GM19324 (cell line): ENCODE results near the gene SF3A1.
A peak's percentile ranks its signal among the peaks of the same experiment; 100 is the strongest.

Experiments used
- ATAC-seq: cut with Tn5 transposase; IDR thresholded peaks from one replicate; pipeline ENCODE4 v1.9.1; 2021; ENCODE audit warnings: mild to moderate bottlenecking, moderate library complexity; ENCODE audit not compliant: unreplicated experiment, low FRiP score

SF3A1 gene

DNA sequence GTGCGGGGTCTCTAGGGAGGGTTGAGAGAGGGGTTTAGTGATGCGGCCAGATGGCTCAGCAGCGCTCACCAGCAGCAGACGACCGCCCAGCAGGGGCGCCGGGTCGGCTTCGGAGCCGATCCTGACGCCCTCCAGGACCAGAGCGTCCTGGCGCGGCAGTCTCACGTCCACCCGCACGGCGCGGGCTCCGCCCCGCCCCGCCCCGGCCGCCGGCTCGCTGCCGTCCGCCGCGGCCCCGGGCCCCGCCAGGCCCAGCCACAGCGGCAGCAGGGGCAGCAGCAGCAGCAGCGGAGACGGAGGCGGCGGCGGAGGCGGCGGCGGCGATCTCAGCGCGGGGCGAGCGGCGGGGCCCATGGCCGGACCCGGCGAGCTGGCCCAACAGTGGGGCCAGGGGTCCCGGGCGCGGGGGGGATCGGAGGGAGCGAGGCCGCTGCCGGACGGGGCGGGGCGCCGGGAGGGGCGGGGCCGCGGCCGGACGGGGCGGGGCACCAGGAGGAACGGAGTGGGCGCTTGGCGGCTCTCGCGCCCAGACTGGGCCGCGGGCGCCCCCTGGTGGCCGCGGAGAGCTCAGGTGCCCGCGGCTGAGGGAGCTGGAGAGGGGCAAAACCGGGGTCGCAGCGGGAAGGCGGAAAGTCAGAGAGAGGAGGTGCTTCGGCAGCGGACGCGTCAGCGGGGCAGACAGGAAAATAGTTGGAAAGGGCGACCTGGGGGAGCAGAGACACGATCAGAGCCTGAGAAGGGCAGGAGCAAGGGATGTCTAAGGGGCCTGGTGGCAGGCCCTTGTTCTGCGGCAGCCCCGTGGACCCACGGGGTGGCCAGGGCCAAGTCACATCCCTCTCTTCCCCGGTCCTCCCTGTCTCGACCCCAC, 30.5 kb upstream of the SF3A1 start, which contains the start of gene RNF215:
Gene RNF215, minus strand, starts transcription at position 452 of the 868 bp plus-strand sequence. Its CDS starts 98 bp downstream, at position 354.
- peak; percentile 80 for ATAC-seq

DNA sequence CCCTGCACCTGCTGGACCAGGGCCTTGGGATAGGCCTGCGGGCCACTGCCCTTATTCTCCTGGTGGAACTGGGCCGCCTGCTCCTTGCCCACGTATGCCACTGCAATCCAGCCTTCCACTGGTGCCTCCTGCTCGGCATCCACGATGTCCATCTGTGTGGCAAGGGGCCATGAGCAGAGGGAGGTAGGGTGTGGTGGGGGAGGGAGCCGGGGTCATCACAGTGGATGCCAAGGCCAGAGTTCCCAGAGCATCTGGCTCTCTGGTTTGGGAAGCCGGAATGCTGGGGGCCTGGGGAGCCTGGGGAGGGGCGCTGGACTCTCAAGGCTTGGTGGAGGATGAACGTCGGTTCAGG, 29.9 kb upstream of the SF3A1 start:
- ATAC-seq: no peak

DNA sequence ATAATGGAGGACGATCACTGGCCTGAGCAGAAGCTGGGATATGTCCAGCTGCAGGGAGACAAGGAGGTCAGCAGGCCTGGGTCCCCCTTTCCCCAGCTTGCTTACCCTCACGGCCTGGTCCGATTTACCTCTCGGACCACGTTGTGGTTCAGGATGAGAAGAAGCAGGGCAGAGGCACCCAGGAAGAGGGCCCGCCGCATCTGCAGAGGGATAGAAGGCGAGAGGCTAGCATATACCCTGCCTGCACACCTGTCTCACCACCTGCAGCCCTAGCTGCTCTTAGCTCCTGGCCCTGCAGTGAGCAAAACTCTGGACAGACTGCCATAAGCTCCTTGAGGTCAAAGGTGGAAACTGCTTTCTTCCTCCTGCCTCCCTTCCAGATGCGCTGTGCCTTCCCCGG, 29.2 kb upstream of the SF3A1 start:
- no peak for ATAC-seq

DNA sequence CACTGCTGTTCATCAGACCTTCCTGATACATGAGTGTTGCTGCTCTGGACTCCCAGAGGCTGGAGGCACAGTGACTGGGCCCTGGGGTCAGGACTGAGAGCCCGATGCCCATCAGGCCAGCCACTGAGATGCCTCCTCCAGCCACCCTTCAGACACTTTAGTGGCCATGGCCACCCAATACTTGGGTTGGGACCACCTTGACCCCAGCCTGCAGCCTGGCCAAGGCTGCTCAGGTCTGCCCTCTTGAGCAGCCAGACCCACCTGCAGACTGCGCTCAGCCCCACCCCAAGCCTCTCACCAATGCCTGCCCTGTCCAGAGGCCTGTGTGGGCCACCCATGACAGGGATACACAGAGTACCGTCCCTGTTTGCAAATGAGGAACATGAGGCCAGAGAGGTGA, 26.4 kb upstream of the SF3A1 start:
- ATAC-seq: no peak

DNA sequence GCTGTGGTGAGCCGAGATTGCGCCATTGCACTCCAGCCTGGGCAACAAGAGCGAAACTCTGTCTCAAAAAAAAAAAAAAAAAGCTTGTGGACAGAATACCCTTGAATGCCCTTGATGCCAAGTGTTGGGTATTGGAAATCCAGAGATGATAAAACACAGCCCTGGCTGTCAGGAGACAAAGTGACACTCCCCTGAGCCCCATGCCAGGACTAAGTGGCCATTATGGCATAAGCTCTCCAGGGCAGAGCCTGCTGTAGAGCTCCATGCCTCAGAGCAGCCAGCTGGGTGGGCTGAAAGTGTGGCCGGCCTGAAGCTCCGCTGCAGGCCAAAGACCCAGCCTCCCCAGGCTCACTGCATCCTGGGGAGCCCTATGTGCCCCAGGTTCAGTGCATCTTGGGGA, 25.6 kb upstream of the SF3A1 start:
- ATAC-seq: no peak

DNA sequence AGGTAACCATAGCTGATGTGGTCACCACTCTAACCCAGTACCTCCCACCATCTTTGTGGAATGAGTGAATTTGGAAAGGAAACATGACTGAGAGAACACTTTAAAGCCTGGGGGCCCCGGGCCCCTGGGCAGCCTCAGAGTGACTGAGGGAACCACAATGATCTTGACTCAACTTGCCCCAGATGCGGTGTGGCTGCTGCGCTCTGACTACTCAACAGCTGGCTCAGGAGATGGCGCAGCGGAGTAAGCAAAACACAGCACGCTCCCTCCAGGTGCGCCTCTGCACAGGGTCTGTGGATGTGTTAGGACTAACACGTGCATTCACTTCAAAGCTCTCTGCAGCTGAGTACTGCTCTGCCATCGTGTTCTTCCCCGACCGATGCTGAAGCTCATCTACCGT, 24.6 kb upstream of the SF3A1 start:
- no peak for ATAC-seq

DNA sequence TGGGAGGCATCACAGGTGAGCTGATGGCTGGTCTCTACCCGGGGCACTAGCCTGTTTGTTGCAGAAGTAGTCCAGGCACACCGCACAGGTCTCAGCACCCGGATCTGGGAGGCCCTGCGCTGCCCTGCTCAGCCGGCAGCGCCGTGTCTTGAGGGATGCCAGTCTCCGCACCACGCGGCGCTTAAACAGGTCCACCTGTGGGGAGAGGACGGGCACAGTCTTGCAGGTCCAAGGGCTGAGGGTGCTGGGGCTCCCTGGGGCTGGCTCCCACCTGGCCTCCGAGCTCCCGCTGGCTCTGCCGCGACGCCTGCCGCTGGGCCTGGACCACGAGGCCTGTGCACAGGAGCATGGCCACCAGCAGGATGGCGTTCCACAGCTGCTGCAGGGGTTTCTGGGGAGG, 23.3 kb upstream of the SF3A1 start:
- ATAC-seq: no peak

DNA sequence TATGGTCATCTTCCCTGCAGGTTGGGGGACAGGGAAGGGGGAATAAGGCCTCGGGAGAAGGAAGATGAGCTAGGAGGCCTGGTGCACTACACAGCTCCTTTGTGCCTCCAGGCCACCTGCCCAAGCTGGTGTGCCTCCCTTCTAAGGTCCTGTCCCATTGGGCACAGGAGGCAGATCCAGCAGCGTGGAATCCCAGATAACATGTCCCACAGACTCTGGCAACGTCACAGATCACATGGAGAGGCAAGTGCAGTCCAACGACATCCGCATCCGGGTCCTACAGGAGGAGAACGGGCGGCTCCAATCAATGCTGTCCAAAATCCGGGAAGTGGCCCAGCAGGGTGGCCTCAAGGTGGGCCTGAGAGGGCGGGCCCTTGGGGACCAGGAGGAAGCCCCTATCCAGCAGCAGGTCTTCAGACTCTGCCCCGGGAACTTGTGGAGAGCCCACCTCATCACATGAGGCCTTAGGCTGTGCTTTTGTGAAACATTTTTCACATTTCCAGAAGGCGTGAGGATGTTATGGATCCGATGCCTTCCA, 18.7 kb upstream of the SF3A1 start:
- no peak for ATAC-seq

DNA sequence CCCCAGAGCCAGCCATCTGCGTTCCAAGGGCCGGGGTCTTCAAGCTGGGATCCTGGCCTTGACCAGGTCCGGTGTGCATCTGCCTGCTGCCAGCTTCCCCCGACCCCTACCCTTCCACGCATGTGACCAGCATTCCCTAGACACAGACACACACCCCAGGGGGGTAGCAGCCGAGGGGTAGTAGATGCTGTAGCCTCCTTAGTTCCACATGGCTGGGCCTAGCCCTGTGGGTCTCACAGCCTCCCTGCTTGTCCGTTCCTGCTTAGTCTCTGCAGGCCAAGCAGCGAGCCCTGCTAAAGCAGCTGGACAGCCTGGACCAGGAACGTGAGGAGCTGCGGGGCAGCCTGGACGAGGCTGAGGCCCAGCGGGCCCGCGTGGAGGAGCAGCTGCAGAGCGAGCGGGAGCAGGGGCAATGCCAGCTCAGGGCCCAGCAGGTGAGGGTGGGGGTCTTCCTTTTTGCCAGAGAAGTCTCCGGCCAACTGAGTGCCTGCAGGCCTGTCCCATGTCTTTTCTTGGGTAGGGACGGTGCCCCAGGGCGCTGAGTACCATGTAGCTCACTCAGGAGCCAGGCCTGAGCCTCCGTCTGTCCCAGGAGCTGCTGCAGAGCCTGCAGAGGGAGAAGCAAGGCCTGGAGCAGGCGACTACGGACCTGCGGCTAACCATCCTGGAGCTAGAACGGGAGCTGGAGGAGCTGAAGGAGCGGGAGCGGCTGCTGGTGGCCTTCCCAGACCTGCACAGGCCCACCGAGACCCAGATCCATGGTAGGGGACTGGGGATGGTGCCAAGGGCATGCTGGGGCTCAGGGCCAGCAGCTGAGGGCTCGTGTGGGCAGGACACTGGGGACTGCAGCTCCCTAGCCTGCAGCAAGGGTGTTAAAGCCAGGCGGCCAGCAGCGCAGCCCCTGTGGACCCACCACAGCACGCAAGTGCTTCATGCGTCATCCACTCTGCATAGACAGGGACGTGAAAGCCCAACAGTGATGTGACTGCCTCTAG, 16.9 kb upstream of the SF3A1 start:
- ATAC-seq: no peak

DNA sequence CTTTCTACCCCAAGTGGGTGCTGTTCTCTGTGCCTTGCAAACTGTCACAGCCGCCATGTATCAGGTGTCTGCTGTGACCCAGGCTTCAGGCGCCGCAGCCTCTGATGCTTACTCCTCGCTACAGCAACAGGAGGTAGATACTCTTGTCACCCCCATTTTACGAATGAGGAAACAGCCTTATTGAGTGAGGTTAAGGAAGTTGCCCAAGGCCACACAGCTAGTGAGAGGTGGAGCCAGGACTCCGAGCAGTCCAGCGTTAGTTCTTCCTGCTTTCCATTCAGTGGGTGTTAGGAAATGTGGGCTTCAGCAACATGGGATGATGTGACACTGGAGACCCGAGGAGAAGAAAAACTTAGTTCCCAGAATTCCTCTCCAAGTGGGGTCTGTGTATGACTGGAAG, 16.2 kb upstream of the SF3A1 start:
- no peak for ATAC-seq

DNA sequence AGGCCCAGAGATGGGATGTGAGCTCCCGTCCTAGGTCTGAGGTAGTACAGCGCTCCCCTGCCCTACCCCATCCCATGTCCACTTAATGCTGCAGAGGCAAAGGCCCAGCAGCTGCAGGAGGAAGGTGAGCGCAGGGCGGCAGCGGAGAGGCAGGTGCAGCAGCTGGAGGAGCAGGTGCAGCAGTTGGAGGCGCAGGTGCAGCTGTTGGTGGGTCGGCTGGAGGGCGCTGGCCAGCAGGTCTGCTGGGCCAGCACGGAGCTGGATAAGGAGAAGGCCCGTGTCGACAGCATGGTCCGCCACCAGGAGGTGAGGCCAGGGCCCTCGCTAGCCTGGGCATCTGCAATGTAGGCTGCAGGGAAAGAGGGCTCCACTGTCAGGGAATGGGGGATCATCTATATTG, 15.3 kb upstream of the SF3A1 start:
- ATAC-seq: no peak

DNA sequence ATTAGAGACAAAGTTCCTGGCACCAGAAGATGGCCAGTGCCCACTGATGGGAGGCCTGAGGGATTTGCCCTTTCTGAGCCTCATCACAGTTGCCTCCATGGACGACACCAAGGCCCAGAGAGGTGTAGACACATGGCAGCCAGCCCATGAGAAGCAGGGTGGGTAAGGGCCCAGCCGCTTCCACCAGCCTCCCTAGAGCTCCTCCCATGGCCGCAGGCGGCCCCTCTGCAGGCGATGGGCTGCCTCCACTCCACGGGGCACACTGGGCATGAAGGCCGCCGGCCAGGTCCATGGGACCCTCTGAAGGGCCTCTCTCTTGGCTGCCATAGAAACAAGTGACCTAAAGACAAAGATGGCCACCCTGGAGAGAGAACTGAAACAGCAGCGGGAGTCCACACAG, 14.6 kb upstream of the SF3A1 start:
- no peak for ATAC-seq

DNA sequence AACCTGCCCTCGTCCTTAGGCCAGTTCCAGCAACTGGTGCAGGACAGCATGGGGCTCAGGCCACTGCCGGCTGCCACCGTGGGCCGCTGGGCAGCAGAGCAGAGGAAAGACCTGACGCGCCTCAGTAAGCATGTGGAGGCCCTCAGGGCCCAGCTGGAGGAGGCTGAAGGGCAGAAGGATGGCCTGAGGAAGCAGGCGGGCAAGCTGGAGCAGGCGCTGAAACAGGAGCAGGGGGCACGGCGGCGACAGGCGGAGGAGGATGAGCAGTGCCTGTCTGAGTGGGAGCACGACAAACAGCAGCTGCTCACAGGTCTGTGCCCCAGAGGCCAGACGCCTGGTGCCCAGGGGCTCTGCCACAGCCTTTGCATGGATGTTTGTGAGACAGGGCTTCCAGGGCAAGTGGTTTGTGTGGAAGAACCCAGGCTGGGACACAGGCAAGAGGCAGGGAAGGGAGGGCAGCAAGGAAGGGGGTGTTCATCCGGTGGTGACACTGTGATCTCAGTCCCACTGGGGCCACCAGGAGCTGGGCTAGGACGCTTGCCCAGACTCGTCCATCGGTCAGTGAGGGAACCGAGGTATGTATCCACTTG, 14.0 kb upstream of the SF3A1 start:
- ATAC-seq: no peak

DNA sequence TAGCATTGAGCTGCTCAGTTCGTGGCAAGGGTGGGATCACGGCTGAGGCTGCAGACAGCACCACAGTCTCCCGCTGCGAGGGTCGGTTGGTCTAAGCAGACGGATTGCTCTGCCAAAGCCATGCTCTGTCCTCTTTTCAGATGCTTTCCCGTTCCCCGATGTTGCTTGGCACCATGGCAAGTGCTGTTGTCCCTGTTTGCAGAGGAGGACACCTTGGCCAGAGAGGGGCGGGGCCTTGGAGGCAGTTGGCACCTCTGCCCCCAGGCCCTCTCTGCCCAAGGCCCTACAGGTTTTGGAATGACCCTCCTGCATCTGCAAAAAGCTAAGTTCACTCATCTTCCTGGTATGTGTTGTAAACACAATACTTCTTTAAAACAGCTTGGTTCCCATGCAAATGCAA, 11.7 kb upstream of the SF3A1 start:
- ATAC-seq: no peak

DNA sequence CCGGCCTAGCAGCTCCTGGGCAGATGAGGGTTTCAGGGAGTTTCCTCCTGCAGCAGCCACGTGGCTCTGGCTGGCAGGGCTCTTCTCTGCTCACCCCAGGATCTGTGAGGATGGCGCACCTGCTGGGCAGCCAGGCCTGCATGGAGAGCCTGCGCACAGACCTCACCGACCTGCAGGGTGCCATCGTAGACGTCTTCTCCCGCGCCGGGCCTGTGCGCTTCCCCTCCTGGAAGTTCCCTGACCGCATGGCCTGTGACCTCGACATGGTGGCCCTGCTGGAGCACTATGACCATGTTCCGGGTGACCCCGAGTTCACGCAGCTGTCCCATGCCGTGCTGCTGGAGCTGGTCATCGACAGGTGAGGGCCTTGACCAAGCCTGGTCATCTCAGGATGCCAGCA, 9.2 kb upstream of the SF3A1 start:
- ATAC-seq: no peak

DNA sequence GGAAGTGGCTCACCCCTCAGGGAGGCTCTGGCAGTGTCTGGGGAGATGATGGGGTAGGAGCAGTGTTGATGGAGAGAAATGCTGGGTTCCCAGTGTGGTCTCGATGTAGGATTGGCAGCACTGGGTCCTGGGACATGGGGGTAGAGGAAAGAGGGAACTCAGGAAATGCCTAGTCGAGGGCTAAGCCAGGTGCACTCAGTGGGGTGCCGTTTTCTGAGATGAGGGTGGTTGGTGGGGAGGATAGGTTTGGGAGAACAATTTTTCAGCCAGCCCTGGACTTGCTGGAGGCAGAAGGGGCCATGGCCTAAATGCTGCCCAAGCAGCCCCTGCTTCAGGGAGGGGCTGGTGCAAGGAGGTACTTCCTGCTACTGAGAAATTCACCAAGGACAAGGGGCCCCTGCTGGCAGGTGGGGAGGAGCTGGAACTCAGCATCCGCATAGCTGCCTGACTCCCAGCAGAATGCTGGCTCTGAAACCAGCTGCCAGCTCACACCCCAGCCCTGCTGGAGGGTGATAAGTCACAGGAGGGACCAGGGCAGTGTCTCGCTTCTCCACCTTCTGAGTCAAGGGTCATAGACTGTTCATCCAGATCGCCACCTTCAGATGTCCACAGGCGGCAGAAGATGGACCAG, 6.1 kb upstream of the SF3A1 start:
- no peak for ATAC-seq

DNA sequence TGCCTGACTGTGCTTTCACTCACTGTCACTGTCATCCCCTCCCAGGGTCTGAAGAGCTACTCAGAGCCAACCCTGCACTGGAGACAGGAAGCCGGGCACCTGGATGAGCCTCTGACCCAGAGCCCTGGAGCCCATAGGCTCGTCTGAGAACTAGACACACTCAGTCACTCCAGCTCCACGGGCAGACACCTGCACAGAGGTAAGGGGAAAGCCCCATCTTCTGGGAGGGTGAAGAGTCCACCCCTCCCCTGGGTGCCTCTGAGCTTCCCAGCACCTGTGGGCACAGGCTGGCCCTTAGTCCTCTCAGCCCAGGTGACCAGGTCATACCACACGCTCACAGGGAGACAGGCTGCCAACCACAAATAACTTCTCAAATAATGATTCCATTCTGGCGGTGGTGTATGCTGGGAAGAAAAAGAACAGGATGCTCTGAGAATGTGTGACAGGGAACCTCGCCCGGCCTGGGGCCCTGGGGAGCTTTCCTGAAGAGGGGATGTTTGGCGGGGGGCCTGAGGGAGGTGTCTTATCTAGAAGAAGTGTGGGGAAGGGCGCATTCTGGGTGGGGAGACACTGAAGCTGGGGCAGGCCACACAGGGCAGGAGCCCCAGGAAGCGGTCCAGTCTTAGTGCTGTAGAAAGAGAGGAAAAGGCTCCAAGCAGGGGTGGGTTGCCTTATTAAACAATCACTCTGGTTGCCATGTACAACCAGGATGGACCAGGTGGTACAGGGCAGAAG, 5.4 kb upstream of the SF3A1 start:
- no peak for ATAC-seq

DNA sequence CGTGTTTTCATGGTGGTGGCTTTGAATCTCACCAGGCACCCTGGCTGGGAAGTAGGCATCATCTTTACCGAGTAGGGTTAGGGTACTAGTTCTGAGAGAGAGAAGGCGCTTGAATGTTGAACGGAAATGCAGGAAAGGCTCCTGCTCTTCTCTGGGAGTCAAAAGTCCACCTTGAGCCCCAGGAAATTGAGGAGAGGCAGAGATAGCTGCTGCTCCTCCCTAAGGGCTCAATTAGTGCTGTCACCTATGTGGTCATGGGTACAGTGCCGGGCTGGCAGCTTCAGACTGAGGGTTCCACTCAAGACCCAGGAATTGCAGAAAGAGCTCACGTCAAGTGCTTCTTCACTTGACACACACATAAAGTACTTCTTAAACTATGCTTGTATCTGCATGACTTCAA, 1.8 kb upstream of the SF3A1 start:
- no peak for ATAC-seq

DNA sequence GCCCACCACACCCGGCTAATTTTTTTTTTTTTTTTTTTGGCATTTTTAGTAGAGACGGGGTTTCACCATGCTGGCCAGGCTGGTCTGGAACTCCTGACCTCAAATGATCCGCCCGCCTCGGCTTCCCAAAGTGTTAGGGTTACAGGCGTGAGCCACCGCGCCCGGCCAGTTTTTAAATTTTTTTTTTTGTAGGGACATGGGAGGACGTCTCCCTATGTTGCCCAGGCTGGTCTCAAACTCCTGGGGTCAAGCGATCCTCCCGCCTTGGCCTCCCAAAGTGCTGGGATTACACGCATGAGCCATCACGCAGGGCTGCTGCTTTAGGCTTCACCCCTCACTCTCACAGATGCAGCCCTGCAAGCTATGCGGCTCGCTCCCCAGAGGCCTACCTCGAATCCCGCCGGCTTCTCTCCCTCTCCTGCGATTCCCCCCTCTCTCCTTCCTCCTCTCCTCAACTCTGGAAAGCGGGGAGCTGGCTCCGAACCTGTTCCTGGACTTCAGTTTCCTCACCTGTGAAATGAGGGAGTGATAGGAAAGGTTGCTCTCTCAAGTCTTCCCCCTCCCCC, 1.0 kb upstream of the SF3A1 start:
- ATAC-seq: no peak

DNA sequence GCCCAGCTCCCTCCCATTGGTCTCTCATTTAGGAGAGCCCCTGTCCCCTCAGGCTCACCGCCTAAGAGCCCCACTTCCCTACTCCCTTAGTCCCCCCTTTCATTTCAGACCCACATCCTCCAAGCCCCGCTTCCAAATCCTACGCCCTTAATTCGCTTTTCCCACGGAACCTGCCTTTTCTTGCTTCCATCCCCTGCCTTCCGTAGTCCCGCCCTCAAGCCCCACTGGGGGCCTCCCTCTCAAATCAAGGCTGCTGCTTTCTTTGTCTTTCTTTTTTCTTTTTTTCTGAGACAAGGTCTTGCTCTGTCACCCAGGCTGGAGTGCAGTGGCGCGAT, 509 bp upstream of the SF3A1 start:
- ATAC-seq: no peak
